ENCODE data around the gene FYN.

- TF ChIP-seq EZH2phosphoT487 (IDR thresholded peaks at IDR 0.05; ENCODE audit: borderline replicate concordance, low read length) (no peak), CTCF (IDR thresholded peaks at IDR 0.05; ENCODE audit: low read depth, low read length, poor library complexity, severe bottlenecking) (no peak)
These were observed 228.3 kb downstream of the FYN start for GRCh38 chr6:111644893-111645430.

Data from DOHH2 (cell line).